Fibroblast of villous mesenchyme (primary cell): ENCODE measurements around the gene DESI1. TPM values are rescaled to one million over a fixed set of nuclear protein-coding genes. Genes with fewer than 3 reads are reported as not detected.

Experiments used
- DNase-seq: peaks from one replicate; pipeline ENCODE4 v3.0.0-alpha.2; 2010; ENCODE audit warnings: low read depth
- H3K4me3 ChIP-seq: 2 replicates; pipeline ENCODE4 v1.5.1; 2011; ENCODE audit warnings: low read depth, mild to moderate bottlenecking, low read length
- CTCF ChIP-seq: IDR thresholded peaks from 2 replicates; pipeline ENCODE4 v1.5.1; 2012; ENCODE audit warnings: low read depth, mild to moderate bottlenecking, low read length; ENCODE audit not compliant: insufficient read depth
- small RNA-seq: library from RNA; depleted of rRNA; stranded (forward); fragments of <200 nt; gene quantifications from one replicate; pipeline ENCODE3, GENCODE V24; 2012
- total RNA-seq: library from RNA; depleted of rRNA; stranded (reverse); fragments of >200 nt; gene quantifications from 2 replicates; pipeline ENCODE4 v1.2.3, GENCODE V29; 2012

Gene DESI1
- total RNA-seq, 1 donor = 27.6 TPM

- TF ChIP-seq CTCF = no peak
- DNase-seq = no peak
- no peak overlapping the region for H3K4me3 ChIP-seq
Measured at GRCh38 chr22:41548830-41549211, 72.0 kb downstream of the DESI1 start.

Small RNAs within 50 kb of the gene (small RNA-seq; reads per million reads assigned to genes)
- gene RF00019 = not detected

Other genes with a start within 250 kb of the DESI1 start
- 7.7 and 8.6 TPM in 2 replicates for gene TEF, start 239.1 kb downstream of the DESI1 start, total RNA-seq
- 23.2 and 35.4 TPM in 2 replicates for gene TOB2, start 174.2 kb downstream of the DESI1 start, total RNA-seq
- gene PHF5A, start 152.4 kb downstream of the DESI1 start, total RNA-seq = 38.0 and 51.0 TPM in 2 replicates
- 50.6 and 69.1 TPM in 2 replicates for gene ACO2, start 151.9 kb downstream of the DESI1 start, total RNA-seq
- 24.8 and 28.1 TPM in 2 replicates for gene POLR3H, start 76.6 kb downstream of the DESI1 start, total RNA-seq
- gene CSDC2, start 60.0 kb downstream of the DESI1 start, total RNA-seq = 1.9 and 2.2 TPM in 2 replicates
- gene PMM1, start 31.2 kb downstream of the DESI1 start, total RNA-seq = 13.8 and 21.6 TPM in 2 replicates
- gene XRCC6, start 252 bp upstream of the DESI1 start, total RNA-seq = 302 and 350 TPM in 2 replicates
- gene SNU13, start 67.8 kb upstream of the DESI1 start, total RNA-seq = 65.4 and 73.8 TPM in 2 replicates
- 1.3 and 2.2 TPM in 2 replicates for gene MEI1, start 78.5 kb upstream of the DESI1 start, total RNA-seq
- gene CCDC134, start 179.6 kb upstream of the DESI1 start, total RNA-seq = 11.3 and 16.0 TPM in 2 replicates
- 83.3 and 104 TPM in 2 replicates for gene SREBF2, start 212.1 kb upstream of the DESI1 start, total RNA-seq